Keratinocyte (primary cell): Measurements from ENCODE around the gene RPL29. TPM values are rescaled to one million over a fixed set of nuclear protein-coding genes. Genes with fewer than 3 reads are reported as not detected.
A peak's percentile ranks its signal among the peaks of the same experiment; 100 is the strongest.

ENCODE experiments used
- DNase-seq: peaks from one replicate; pipeline ENCODE4 v3.0.0-alpha.2; 2011; ENCODE audit warnings: low read depth, missing footprints, low spot score
- FAIRE-seq: peaks from 2 replicates; lab custom pipeline; 2011; peaks lifted over from hg19 to GRCh38; lab: Jason Lieb, UNC
- H2AFZ ChIP-seq: 2 replicates; pipeline ENCODE4 v1.6.0; 2012; ENCODE audit warnings: low read length, control low read depth, inconsistent platforms; ENCODE audit not compliant: control insufficient read depth
- H3K27ac ChIP-seq: 2 replicates; pipeline ENCODE4 v1.5.1; 2011; ENCODE audit warnings: low read length; ENCODE audit not compliant: control insufficient read depth, insufficient read depth
- H3K27me3 ChIP-seq: 3 replicates; pipeline ENCODE4 v1.6.0; 2011; ENCODE audit warnings: low read length; ENCODE audit not compliant: control insufficient read depth, insufficient read depth; ENCODE audit errors: extremely low read depth
- H3K36me3 ChIP-seq, 2 experiments: 2 replicates in 1 of 2; 3 replicates in 1 of 2; pipeline ENCODE4 v1.5.1; 2011; ENCODE audit warnings: low read length in 2 of 2, mild to moderate bottlenecking in 1 of 2; ENCODE audit not compliant: control insufficient read depth in 2 of 2, insufficient read depth in 2 of 2; ENCODE audit errors: extremely low read depth in 1 of 2
- H3K4me1 ChIP-seq: 3 replicates; pipeline ENCODE4 v1.5.1; 2011; ENCODE audit warnings: low read length; ENCODE audit not compliant: control insufficient read depth, insufficient read depth; ENCODE audit errors: extremely low read depth
- H3K4me2 ChIP-seq: 3 replicates; pipeline ENCODE4 v1.6.0; 2011; ENCODE audit warnings: low read depth, low read length; ENCODE audit not compliant: control insufficient read depth, insufficient read depth; ENCODE audit errors: extremely low read depth
- H3K4me3 ChIP-seq, 3 experiments: fragments of 200-600 bp in 1 of 3; sonication (generic) in 1 of 3; 2 replicates in 2 of 3; 3 replicates in 1 of 3; pipeline ENCODE4 v1.5.1; 2011 to 2016; ENCODE audit warnings: low read length in 3 of 3, mild to moderate bottlenecking in 3 of 3, control low read depth in 2 of 3, inconsistent platforms in 1 of 3, low read depth in 1 of 3, mixed read lengths in 1 of 3, mixed run types in 1 of 3, moderate library complexity in 1 of 3; ENCODE audit not compliant: control insufficient read depth in 2 of 3, insufficient read depth in 2 of 3; ENCODE audit errors: extremely low read depth in 1 of 3
- H3K79me2 ChIP-seq: 2 replicates; pipeline ENCODE4 v1.6.0; 2012; ENCODE audit warnings: low read length; ENCODE audit not compliant: control insufficient read depth, insufficient read depth
- H3K9ac ChIP-seq: 3 replicates; pipeline ENCODE4 v1.6.0; 2011; ENCODE audit warnings: low read length; ENCODE audit not compliant: control insufficient read depth, insufficient read depth; ENCODE audit errors: extremely low read depth
- H3K9me1 ChIP-seq: 3 replicates; pipeline ENCODE4 v1.6.0; 2011; ENCODE audit warnings: low read length; ENCODE audit not compliant: control insufficient read depth, insufficient read depth; ENCODE audit errors: extremely low read depth
- H3K9me3 ChIP-seq: 2 replicates; pipeline ENCODE4 v1.5.1; 2012; ENCODE audit warnings: low read depth, low read length; ENCODE audit not compliant: control insufficient read depth
- H4K20me1 ChIP-seq: 3 replicates; pipeline ENCODE4 v1.6.0; 2011; ENCODE audit warnings: low read length; ENCODE audit not compliant: control insufficient read depth, insufficient read depth; ENCODE audit errors: extremely low read depth
- EZH2 ChIP-seq: IDR thresholded peaks from one replicate; pipeline ENCODE4 v1.6.1; 2012; ENCODE audit warnings: inconsistent platforms, mild to moderate bottlenecking, low read length, moderate library complexity
- dilution Hi-C: fragments of 300-500 bp; cut with MboI; formaldehyde crosslinking; loops from one replicate; pipeline ENCODE4 v1.7.0; 2020; ENCODE audit warnings: low sequenced_read_pairs; ENCODE audit not compliant: extremely low pct_ligation_motif_present
- polyA plus RNA-seq, 5 experiments: library from polyadenylated mRNA; depleted of rRNA in 3 of 5; stranded (reverse) in 3 of 5; stranded (forward) in 1 of 5; unstranded in 1 of 5; fragments of >200 nt; gene quantifications; 1 replicate in 1 of 5; 2 replicates in 3 of 5; 3 replicates in 1 of 5; pipeline versions ENCODE4 v1.2.1 to v1.2.3, GENCODE V29; 2011 to 2012; ENCODE audit warnings: missing spikeins in 2 of 5, low read depth in 1 of 5, low replicate concordance in 1 of 5
- TF ChIP-seq, protein P1 (sequence below), 3 experiments: IDR thresholded peaks in 1 of 3; conservative IDR thresholded peaks in 1 of 3; optimal IDR thresholded peaks in 1 of 3; 2 replicates in 2 of 3; 3 replicates in 1 of 3; pipeline versions ENCODE3 to v1.5.1; 2011; ENCODE audit warnings: low read length in 3 of 3, mild to moderate bottlenecking in 3 of 3, moderate library complexity in 2 of 3, control low read depth in 1 of 3, inconsistent platforms in 1 of 3; ENCODE audit not compliant: insufficient read depth in 2 of 3; ENCODE audit errors: extremely low read depth in 1 of 3

RPL29 gene
- polyA plus RNA-seq, 1 donor (not counting 4 experiments of a cell fraction or from before 2014, with no cell fraction given): 1,648 TPM

DNA sequence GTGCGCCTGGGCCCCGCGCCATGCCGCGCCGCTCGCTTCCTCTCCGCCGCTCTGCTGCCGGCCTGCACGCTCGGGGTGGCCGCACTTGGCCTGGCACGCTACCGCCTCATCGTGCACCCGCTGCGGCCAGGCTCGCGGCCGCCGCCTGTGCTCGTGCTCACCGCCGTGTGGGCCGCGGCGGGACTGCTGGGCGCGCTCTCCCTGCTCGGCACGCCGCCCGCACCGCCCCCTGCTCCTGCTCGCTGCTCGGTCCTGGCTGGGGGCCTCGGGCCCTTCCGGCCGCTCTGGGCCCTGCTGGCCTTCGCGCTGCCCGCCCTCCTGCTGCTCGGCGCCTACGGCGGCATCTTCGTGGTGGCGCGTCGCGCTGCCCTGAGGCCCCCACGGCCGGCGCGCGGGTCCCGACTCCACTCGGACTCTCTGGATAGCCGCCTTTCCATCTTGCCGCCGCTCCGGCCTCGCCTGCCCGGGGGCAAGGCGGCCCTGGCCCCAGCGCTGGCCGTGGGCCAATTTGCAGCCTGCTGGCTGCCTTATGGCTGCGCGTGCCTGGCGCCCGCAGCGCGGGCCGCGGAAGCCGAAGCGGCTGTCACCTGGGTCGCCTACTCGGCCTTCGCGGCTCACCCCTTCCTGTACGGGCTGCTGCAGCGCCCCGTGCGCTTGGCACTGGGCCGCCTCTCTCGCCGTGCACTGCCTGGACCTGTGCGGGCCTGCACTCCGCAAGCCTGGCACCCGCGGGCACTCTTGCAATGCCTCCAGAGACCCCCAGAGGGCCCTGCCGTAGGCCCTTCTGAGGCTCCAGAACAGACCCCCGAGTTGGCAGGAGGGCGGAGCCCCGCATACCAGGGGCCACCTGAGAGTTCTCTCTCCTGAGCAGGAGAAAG, 39.6 kb downstream of the RPL29 start:
- H3K4me2 ChIP-seq: peak overlapping the region; percentile 54
- FAIRE-seq (no peak), DNase-seq (no peak)
- H3K4me1 ChIP-seq: peaks cover 11% of the 10 kb centered on the region
- H3K36me3 ChIP-seq: peaks cover 0 to 21% of the 10 kb centered on the region in 2 experiments
- dilution Hi-C loops: no loop called here
- H2AFZ ChIP-seq: no peak overlapping the region
- no peak overlapping the region for H3K9ac ChIP-seq
- H3K4me3 ChIP-seq: peak overlapping the region in 1 of 3 experiments; percentile 20
- H3K79me2 ChIP-seq: no peaks in the 10 kb centered on the region
- TF ChIP-seq EZH2: no peak
- TF ChIP-seq, protein P1, sequence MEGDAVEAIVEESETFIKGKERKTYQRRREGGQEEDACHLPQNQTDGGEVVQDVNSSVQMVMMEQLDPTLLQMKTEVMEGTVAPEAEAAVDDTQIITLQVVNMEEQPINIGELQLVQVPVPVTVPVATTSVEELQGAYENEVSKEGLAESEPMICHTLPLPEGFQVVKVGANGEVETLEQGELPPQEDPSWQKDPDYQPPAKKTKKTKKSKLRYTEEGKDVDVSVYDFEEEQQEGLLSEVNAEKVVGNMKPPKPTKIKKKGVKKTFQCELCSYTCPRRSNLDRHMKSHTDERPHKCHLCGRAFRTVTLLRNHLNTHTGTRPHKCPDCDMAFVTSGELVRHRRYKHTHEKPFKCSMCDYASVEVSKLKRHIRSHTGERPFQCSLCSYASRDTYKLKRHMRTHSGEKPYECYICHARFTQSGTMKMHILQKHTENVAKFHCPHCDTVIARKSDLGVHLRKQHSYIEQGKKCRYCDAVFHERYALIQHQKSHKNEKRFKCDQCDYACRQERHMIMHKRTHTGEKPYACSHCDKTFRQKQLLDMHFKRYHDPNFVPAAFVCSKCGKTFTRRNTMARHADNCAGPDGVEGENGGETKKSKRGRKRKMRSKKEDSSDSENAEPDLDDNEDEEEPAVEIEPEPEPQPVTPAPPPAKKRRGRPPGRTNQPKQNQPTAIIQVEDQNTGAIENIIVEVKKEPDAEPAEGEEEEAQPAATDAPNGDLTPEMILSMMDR (optimal IDR thresholded peaks at IDR 0.05 in 1 of 3, IDR thresholded peaks at IDR 0.05 in 1 of 3, conservative IDR thresholded peaks at IDR 0.05 in 1 of 3; ENCODE audit: extremely low read depth in 1 of 3, insufficient read depth in 2 of 3, low read length in 3 of 3): peak; percentile 53 to 80 (median 68)
- H3K9me3 ChIP-seq: no peaks in the 10 kb centered on the region
- H3K27me3 ChIP-seq: peaks cover 26% of the 10 kb centered on the region
- H4K20me1 ChIP-seq: no peaks in the 10 kb centered on the region
- H3K9me1 ChIP-seq: no peaks in the 10 kb centered on the region
- H3K27ac ChIP-seq: no peak overlapping the region

DNA sequence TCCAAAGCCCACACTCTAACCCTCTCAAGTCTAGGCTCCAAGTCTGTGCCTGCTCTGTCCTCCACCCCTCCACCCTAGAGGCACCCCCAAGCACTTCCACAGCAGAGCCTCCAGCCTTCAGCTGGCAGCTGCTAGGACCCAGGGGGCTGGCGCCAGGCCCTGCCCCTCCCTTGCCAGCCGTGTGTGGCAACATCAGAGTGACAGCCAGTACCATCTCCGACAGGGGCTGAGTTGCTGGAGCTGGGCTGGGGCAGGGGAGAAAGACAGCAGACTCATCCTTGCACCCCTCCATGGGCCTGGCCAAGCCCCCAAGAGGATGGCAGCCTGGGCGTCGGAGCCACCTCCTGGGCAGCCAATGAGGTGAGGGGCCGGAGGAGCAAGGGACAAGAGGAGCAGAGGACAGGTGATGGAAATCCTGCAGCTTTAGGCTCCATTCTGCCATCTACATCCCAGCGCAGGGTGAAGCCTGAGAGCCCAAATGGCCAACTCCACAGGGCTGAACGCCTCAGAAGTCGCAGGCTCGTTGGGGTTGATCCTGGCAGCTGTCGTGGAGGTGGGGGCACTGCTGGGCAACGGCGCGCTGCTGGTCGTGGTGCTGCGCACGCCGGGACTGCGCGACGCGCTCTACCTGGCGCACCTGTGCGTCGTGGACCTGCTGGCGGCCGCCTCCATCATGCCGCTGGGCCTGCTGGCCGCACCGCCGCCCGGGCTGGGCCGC, 40.4 kb downstream of the RPL29 start, which contains the start of gene GPR62:
Gene GPR62, plus strand, starts transcription at position 207 of the 718 bp plus-strand sequence. Its CDS starts 272 bp downstream, at position 479.
- DNase-seq (no peak), FAIRE-seq (no peak)
- Histone ChIP-seq H3K36me3 (peaks cover 0 to 19% of the 10 kb centered on the region in 2 experiments), H2AFZ (no peak within 1 kb of the TSS), H3K79me2 (no peaks in the 10 kb centered on the region), H3K4me2 (peak within 1 kb of the TSS; percentile 54), H3K9ac (no peak within 1 kb of the TSS), H3K4me3 (peak within 1 kb of the TSS in 1 of 3 experiments; percentile 20), H4K20me1 (no peaks in the 10 kb centered on the region), H3K4me1 (peaks cover 11% of the 10 kb centered on the region), H3K27ac (no peak within 1 kb of the TSS), H3K9me1 (no peaks in the 10 kb centered on the region), H3K9me3 (no peaks in the 10 kb centered on the region), H3K27me3 (peaks cover 28% of the 10 kb centered on the region)
- TF ChIP-seq, protein P1 (optimal IDR thresholded peaks at IDR 0.05 in 1 of 3, IDR thresholded peaks at IDR 0.05 in 1 of 3, conservative IDR thresholded peaks at IDR 0.05 in 1 of 3; ENCODE audit: extremely low read depth in 1 of 3, insufficient read depth in 2 of 3, low read length in 3 of 3): no peak
- peak; percentile 67 for TF ChIP-seq EZH2
- dilution Hi-C loops: no loop called here
